ENCODE data around the gene SYTL5.
A peak's percentile ranks its signal among the peaks of the same experiment; 100 is the strongest.

Gene SYTL5

GRCh38 chrX:37998586-37999262 is 7.6 kb upstream of the SYTL5 start:
- H3K36me3 Mint-ChIP-seq (ENCODE audit: low read depth): no peaks in the 10 kb centered on the region
- no peak overlapping the region for H3K4me3 Mint-ChIP-seq
- no peaks in the 10 kb centered on the region for H3K4me1 Mint-ChIP-seq
- ATAC-seq: peak; percentile 46
- DNase-seq: no peak
- peaks cover 3% of the 10 kb centered on the region for H3K27me3 Mint-ChIP-seq
- H3K9me3 Mint-ChIP-seq: no peaks in the 10 kb centered on the region
- H3K27ac Mint-ChIP-seq: no peak overlapping the region

- H3K9me3 Mint-ChIP-seq: peaks cover 4% of the 10 kb centered on the region
Measured at GRCh38 chrX:38000706-38001105, 5.6 kb upstream of the SYTL5 start.

GRCh38 chrX:38004046-38004445 is 2.3 kb upstream of the SYTL5 start:
- H3K36me3 Mint-ChIP-seq (ENCODE audit: low read depth): no peaks in the 10 kb centered on the region
- ATAC-seq: no peak
- H3K4me1 Mint-ChIP-seq: peaks cover 3% of the 10 kb centered on the region
- no peak overlapping the region for H3K27ac Mint-ChIP-seq
- peaks cover 8% of the 10 kb centered on the region for H3K27me3 Mint-ChIP-seq
- no peak overlapping the region for H3K4me3 Mint-ChIP-seq
- no peak for DNase-seq
- H3K9me3 Mint-ChIP-seq: peaks cover 4% of the 10 kb centered on the region

More at GRCh38 chrX:38000706-38001105, 5.6 kb upstream of the SYTL5 start:
- Mint-ChIP-seq H3K36me3 (ENCODE audit: low read depth) (no peaks in the 10 kb centered on the region), H3K27ac (no peak overlapping the region), H3K4me3 (no peak overlapping the region), H3K4me1 (no peaks in the 10 kb centered on the region), H3K27me3 (peaks cover 8% of the 10 kb centered on the region)
- ATAC-seq: no peak
- DNase-seq: no peak

GRCh38 chrX:38006778-38007177 is 425 bp downstream of the SYTL5 start:
- no peak for DNase-seq
- peaks cover 4% of the 10 kb centered on the region for H3K9me3 Mint-ChIP-seq
- ATAC-seq: no peak
- H3K36me3 Mint-ChIP-seq (ENCODE audit: low read depth): no peaks in the 10 kb centered on the region
- H3K4me3 Mint-ChIP-seq: no peak overlapping the region
- H3K27me3 Mint-ChIP-seq: peaks cover 9% of the 10 kb centered on the region
- no peak overlapping the region for H3K27ac Mint-ChIP-seq
- peaks cover 6% of the 10 kb centered on the region for H3K4me1 Mint-ChIP-seq

GRCh38 chrX:38008658-38009057 is 2.3 kb downstream of the SYTL5 start:
- Mint-ChIP-seq H3K9me3 (peaks cover 4% of the 10 kb centered on the region), H3K4me3 (no peak overlapping the region), H3K36me3 (ENCODE audit: low read depth) (no peaks in the 10 kb centered on the region), H3K27ac (no peak overlapping the region), H3K4me1 (peaks cover 6% of the 10 kb centered on the region), H3K27me3 (peaks cover 9% of the 10 kb centered on the region)
- DNase-seq (no peak), ATAC-seq (no peak)

GRCh38 chrX:38009641-38010040 is 3.3 kb downstream of the SYTL5 start:
- Mint-ChIP-seq H3K36me3 (ENCODE audit: low read depth) (no peaks in the 10 kb centered on the region), H3K9me3 (no peaks in the 10 kb centered on the region), H3K27me3 (peaks cover 4% of the 10 kb centered on the region), H3K4me1 (peaks cover 6% of the 10 kb centered on the region), H3K4me3 (no peak overlapping the region), H3K27ac (no peak overlapping the region)
- DNase-seq: no peak
- no peak for ATAC-seq

- no peaks in the 10 kb centered on the region for H3K9me3 Mint-ChIP-seq
- no peak overlapping the region for H3K27ac Mint-ChIP-seq
- DNase-seq (no peak), ATAC-seq (no peak)
- no peaks in the 10 kb centered on the region for H3K36me3 Mint-ChIP-seq (ENCODE audit: low read depth)
- no peak overlapping the region for H3K4me3 Mint-ChIP-seq
- H3K4me1 Mint-ChIP-seq: no peaks in the 10 kb centered on the region
- no peaks in the 10 kb centered on the region for H3K27me3 Mint-ChIP-seq
Measured at GRCh38 chrX:38018766-38019425, 12.5 kb downstream of the SYTL5 start.

- no peak overlapping the region for H3K4me3 Mint-ChIP-seq
- no peak overlapping the region for H3K27ac Mint-ChIP-seq
- H3K9me3 Mint-ChIP-seq: no peaks in the 10 kb centered on the region
- DNase-seq: no peak
- H3K27me3 Mint-ChIP-seq: no peaks in the 10 kb centered on the region
- no peaks in the 10 kb centered on the region for H3K36me3 Mint-ChIP-seq (ENCODE audit: low read depth)
- no peaks in the 10 kb centered on the region for H3K4me1 Mint-ChIP-seq
- ATAC-seq: no peak
Measured at GRCh38 chrX:38028300-38028699, 21.9 kb downstream of the SYTL5 start.

GRCh38 chrX:38036466-38036865 is 30.1 kb downstream of the SYTL5 start:
- Mint-ChIP-seq H3K27ac (no peak overlapping the region), H3K4me1 (no peaks in the 10 kb centered on the region), H3K9me3 (no peaks in the 10 kb centered on the region), H3K36me3 (ENCODE audit: low read depth) (no peaks in the 10 kb centered on the region), H3K4me3 (no peak overlapping the region), H3K27me3 (no peaks in the 10 kb centered on the region)
- ATAC-seq: no peak
- no peak for DNase-seq

- Mint-ChIP-seq H3K9me3 (no peaks in the 10 kb centered on the region), H3K27ac (no peak overlapping the region), H3K36me3 (ENCODE audit: low read depth) (no peaks in the 10 kb centered on the region), H3K27me3 (peaks cover 2% of the 10 kb centered on the region), H3K4me1 (no peaks in the 10 kb centered on the region), H3K4me3 (no peak overlapping the region)
- DNase-seq (no peak), ATAC-seq (no peak)
Measured at GRCh38 chrX:38038501-38038900, 32.1 kb downstream of the SYTL5 start.

- no peaks in the 10 kb centered on the region for H3K9me3 Mint-ChIP-seq
- DNase-seq: no peak
- H3K4me1 Mint-ChIP-seq: no peaks in the 10 kb centered on the region
- no peaks in the 10 kb centered on the region for H3K36me3 Mint-ChIP-seq (ENCODE audit: low read depth)
- no peak overlapping the region for H3K4me3 Mint-ChIP-seq
- H3K27ac Mint-ChIP-seq: no peak overlapping the region
- H3K27me3 Mint-ChIP-seq: peaks cover 4% of the 10 kb centered on the region
- ATAC-seq: no peak
Measured at GRCh38 chrX:38041237-38041636, 34.9 kb downstream of the SYTL5 start.

- Mint-ChIP-seq H3K4me1 (no peaks in the 10 kb centered on the region), H3K4me3 (no peak overlapping the region), H3K27me3 (peaks cover 4% of the 10 kb centered on the region), H3K9me3 (no peaks in the 10 kb centered on the region), H3K36me3 (ENCODE audit: low read depth) (no peaks in the 10 kb centered on the region), H3K27ac (no peak overlapping the region)
- ATAC-seq (no peak), DNase-seq (no peak)
Measured at GRCh38 chrX:38044701-38045100, 38.3 kb downstream of the SYTL5 start.

- Mint-ChIP-seq H3K9me3 (no peaks in the 10 kb centered on the region), H3K4me1 (no peaks in the 10 kb centered on the region), H3K36me3 (ENCODE audit: low read depth) (no peaks in the 10 kb centered on the region), H3K4me3 (no peak overlapping the region), H3K27me3 (peaks cover 4% of the 10 kb centered on the region), H3K27ac (no peak overlapping the region)
- DNase-seq (no peak), ATAC-seq (no peak)
Measured at GRCh38 chrX:38045538-38046096, 39.3 kb downstream of the SYTL5 start.

- peaks cover 2% of the 10 kb centered on the region for H3K27me3 Mint-ChIP-seq
- no peak for ATAC-seq
- H3K9me3 Mint-ChIP-seq: no peaks in the 10 kb centered on the region
- H3K27ac Mint-ChIP-seq: no peak overlapping the region
- no peak overlapping the region for H3K4me3 Mint-ChIP-seq
- no peak for DNase-seq
- H3K36me3 Mint-ChIP-seq (ENCODE audit: low read depth): no peaks in the 10 kb centered on the region
- H3K4me1 Mint-ChIP-seq: peaks cover 1% of the 10 kb centered on the region
Measured at GRCh38 chrX:38048886-38049285, 42.5 kb downstream of the SYTL5 start.

- no peaks in the 10 kb centered on the region for H3K36me3 Mint-ChIP-seq (ENCODE audit: low read depth)
- H3K4me1 Mint-ChIP-seq: peaks cover 1% of the 10 kb centered on the region
- H3K27me3 Mint-ChIP-seq: no peaks in the 10 kb centered on the region
- no peak overlapping the region for H3K4me3 Mint-ChIP-seq
- DNase-seq (no peak), ATAC-seq (no peak)
- no peak overlapping the region for H3K27ac Mint-ChIP-seq
- no peaks in the 10 kb centered on the region for H3K9me3 Mint-ChIP-seq
Measured at GRCh38 chrX:38050806-38051205, 44.5 kb downstream of the SYTL5 start.
